GM19025 (cell line): Measurements from ENCODE around the gene HOXD12.

Source experiments
- ATAC-seq: cut with Tn5 transposase; IDR thresholded peaks from one replicate; pipeline ENCODE4 v1.9.1; 2021; ENCODE audit warnings: mild to moderate bottlenecking, low read depth, moderate library complexity; ENCODE audit not compliant: unreplicated experiment

HOXD12 gene

GRCh38 chr2:176117823-176118371 is 18.3 kb downstream of the HOXD12 start:
- no peak for ATAC-seq

- no peak for ATAC-seq
Observed at GRCh38 chr2:176118601-176119339, 19.2 kb downstream of the HOXD12 start.

GRCh38 chr2:176120364-176121189 is 21.0 kb downstream of the HOXD12 start:
- ATAC-seq: no peak

- no peak for ATAC-seq
Observed at GRCh38 chr2:176121190-176122051, 21.8 kb downstream of the HOXD12 start.

- ATAC-seq: no peak
Observed at GRCh38 chr2:176122052-176122682, 22.6 kb downstream of the HOXD12 start.

GRCh38 chr2:176122683-176123410 is 23.3 kb downstream of the HOXD12 start, which contains the start of gene HOXD9:
Gene HOXD9 (plus strand): TSS chr2:176122719. CDS start chr2:176122769, 50 bp downstream.
- ATAC-seq: no peak

GRCh38 chr2:176123411-176124109 is 24.0 kb downstream of the HOXD12 start:
- ATAC-seq: no peak

- no peak for ATAC-seq
Observed at GRCh38 chr2:176124110-176124946, 24.7 kb downstream of the HOXD12 start.

- ATAC-seq: no peak
Observed at GRCh38 chr2:176124947-176125771, 25.6 kb downstream of the HOXD12 start.

- no peak for ATAC-seq
Observed at GRCh38 chr2:176125772-176126054, 26.1 kb downstream of the HOXD12 start.

- no peak for ATAC-seq
Observed at GRCh38 chr2:176126929-176127773, 27.6 kb downstream of the HOXD12 start.

- ATAC-seq: no peak
Observed at GRCh38 chr2:176127774-176128072, 28.1 kb downstream of the HOXD12 start.

- no peak for ATAC-seq
Observed at GRCh38 chr2:176128172-176128981, 28.8 kb downstream of the HOXD12 start.

- no peak for ATAC-seq
Observed at GRCh38 chr2:176128982-176129796, 29.6 kb downstream of the HOXD12 start, which contains the start of gene HOXD8. Gene HOXD8 (plus strand): TSS chr2:176129705. CDS start chr2:176130367, 662 bp downstream.

GRCh38 chr2:176129813-176130146 is 30.2 kb downstream of the HOXD12 start:
- ATAC-seq: no peak
